Hematopoietic multipotent progenitor cell treated with erythropoietin and hydrocortisone succinate and interleukin-3 and kit ligand, for 6 days (in vitro differentiated cells): ENCODE data around the gene KERA.

ENCODE experiments used
- DNase-seq: peaks from one replicate; pipeline ENCODE4 v3.0.0-alpha.2; 2015

Gene KERA

DNA sequence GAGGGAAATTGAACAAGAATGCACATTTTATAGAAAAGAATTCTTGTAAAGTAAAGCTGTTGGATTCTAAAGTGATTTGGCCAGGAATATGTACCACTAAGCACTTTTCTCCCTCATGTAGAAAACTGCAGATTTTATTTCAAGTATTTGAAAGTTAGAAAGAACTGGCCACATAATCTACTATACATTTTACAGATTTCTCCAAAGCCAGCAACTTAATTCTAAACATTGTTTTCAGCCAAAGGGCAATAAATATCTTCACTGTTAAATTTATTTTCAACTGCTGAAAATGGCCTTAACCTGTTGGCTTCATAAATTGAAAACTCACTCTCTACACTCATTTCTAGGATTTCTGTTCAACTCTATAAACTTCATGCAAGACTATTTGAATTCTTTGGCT, 15.6 kb upstream of the KERA start:
- DNase-seq = no peak

DNA sequence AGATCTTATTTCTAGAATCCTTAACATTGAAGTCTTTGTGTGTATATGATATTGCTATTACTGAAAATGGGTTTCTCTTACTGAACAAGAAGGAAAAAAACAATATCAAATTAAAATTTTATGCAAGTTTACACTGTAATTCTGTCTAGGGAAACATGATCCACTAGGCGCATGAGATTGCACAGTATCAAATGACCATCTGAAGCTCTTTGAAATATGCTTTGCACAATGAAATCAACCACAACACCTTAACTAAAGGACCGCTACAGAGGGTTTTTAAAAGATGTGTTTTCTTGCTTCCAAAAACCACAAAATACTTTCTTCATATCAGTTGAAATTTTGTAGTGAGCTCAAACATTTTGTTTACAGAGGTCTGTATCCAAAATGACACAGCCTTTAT, 15.1 kb upstream of the KERA start:
- DNase-seq = no peak

GRCh38 chr12:91070936-91071335, 13.1 kb upstream of the KERA start:
- no peak for DNase-seq

GRCh38 chr12:91065396-91065795, 7.6 kb upstream of the KERA start:
- DNase-seq = no peak

GRCh38 chr12:91064640-91065039, 6.8 kb upstream of the KERA start:
- no peak for DNase-seq

DNA sequence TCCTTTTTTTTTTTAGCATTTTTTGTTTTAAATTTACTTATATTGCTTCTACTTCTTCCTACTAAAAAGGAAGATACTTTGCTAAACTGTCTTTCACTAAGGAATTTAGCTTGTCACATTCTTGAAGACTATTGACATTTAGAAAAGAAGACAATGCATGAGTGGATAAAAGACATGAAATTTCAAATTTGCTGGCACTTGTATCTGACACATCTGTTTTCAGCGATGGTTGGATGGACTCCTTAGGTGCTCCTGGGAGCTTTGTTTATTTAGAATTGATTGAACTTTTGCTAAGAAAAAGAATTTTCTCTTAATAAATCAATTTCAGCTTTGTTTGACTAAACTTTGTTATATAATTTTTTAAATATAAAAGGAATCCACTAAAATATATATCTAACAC, 3.3 kb upstream of the KERA start:
- DNase-seq = no peak

- DNase-seq = no peak
Measured at GRCh38 chr12:91059211-91059610, 1.4 kb upstream of the KERA start.

DNA sequence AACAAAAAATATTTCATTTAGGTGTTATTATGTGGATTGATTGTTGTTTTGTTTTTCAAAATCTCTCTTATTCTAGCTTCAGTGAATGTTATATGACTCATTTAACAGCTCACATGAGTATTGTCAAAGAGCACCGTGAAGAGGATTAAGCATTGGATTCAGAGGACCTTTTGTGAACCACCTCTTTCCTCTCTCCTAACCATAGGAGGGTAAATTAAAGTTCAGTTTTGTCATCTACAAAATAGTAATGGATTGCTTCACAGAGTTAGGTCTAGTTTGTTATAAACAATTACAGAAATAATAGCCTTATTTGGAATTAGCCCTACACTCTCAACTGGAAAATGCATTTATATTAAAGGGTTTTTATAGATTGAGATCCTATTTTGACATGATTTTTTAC, 962 bp upstream of the KERA start:
- DNase-seq = no peak

DNA sequence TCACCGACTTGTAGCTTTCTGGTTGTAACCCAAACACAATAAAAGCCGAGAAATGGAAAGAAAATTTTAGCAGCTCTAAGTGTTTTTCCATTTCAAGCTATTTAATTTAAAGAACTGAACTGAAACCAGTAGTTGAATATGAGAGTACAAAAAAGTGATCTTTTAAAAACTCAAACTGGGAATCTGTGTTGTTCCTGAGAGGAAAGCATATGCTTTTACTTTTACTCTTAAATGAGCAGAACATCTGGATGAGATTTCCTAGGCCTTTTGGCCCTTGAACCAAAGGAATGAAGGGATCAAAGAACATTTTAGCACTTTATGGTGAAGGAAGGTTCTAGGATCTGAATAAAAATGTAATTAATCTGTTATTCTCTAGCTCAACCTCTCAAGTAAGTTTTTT, 1.3 kb downstream of the KERA start:
- no peak for DNase-seq

GRCh38 chr12:91055976-91056375, 1.8 kb downstream of the KERA start:
- DNase-seq = no peak

DNA sequence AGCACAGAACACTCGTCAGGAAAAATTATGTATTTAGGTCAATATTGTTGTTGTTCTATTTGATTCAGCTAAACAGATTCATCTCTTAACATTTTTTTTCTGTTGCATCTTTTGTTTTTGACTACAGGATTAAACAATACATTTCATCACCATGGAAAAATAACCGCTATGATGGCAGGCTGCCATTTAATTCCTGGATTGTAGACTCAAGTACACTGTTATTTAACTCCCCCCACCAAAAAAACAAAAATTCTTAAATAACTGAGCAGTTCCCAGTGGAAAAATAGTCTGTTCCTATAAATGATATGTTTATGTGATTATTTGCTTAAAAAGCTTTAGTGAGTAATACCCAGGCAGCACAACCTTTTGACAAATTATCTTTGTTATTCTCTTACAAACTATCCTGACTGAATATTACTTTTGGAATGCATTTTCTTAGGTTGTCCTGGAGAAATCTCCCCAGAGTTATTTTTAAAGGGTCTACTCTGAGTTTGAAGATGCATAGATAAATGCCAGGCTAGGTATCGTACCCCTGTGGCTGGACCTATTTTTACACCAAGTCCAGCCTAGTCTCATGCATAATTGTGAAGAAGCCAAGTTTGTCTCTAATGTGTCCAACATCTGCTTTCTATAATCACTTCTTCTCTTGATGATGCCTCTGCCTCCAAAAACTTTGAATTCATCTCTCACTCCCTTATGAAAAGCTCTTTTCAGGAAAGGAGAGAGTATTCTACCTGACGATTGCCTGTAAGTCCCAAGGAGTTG, 3.7 kb downstream of the KERA start:
- no peak for DNase-seq

DNA sequence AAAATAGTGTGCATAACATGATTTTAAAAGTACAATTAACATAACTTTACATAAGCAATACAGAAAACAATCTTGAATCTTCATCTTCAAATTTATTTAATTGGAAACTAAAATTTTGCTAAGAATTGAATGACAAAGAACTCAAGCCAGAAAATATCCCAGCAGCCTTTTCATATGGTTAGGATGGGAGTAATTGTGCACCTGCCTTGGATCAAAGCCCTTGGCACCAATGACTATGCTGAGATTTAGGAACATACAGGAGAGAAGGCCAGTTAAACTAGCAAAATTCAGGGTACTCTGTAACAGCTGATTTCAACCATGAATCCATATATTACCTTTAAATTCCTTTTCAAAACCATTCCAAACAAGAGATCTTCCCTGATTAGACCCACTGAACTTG, 5.8 kb downstream of the KERA start:
- DNase-seq = no peak

DNA sequence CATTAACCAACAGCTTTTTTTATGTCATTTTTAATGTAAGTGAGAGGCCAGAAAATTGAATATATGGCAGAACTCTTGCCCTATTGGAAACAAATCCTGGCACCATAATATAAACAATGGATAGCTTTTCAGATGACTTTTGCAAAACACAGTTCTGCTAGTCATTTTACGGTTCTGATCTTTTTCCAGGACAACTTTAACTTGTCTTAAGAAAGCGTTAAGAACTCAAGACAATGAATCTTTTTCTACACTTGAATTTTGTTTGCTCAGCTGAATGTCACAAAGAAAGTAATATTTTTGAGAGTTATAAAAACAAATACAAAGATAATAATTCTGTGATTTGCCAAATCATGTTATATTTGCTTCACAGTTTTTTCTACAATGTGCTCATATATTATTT, 13.2 kb downstream of the KERA start:
- DNase-seq = no peak

DNA sequence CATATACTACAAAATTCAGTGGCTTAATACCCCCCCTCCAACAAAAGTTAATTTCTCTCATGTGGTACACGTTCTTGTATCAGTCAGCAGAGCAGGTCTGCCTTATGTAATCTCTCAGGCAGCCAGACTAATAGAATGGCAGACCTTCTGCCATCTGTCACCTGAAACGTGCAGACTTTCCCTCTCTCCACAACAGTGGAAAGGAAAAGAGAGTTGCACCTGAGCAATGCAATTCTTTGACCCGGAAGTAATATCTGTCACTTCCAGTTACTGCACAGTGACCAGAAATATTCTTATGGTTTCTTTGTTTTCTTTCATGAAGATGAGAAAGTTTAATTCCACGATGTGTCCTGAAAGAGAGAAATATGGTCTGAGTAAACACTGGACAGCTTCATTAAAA, 14.4 kb downstream of the KERA start:
- DNase-seq = no peak

DNA sequence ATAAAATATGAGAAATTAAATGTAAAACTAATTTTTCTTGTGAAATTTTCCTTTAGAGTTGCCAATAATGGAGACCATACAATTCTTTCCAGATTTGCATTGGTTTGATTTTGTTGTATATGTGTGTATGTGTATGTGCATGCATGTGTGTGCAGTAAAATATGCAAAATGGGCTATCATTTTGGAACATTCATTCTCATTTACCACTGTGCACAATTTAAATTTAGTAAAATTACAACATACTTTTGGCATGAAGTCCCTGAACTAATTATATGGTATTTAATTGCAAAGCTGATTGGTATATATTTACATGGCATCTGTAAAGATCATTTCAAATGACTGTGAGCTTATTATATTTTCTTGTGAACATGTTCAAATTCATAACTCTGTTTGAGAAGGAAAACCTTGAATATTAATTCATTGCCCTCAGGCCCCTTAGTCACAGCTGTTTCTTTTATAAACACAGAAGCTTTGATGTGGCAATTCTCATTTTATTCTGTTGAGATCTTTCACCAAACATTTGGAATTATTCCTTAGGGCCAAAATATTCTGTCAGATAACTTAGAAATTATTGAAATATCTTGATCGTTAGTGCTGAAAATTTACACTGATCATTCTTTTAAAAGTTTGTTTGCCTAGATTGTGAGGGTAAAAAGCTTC, 17.6 kb downstream of the KERA start:
- DNase-seq = no peak

- no peak for DNase-seq
Measured at GRCh38 chr12:91037276-91037675, 20.5 kb downstream of the KERA start.

DNA sequence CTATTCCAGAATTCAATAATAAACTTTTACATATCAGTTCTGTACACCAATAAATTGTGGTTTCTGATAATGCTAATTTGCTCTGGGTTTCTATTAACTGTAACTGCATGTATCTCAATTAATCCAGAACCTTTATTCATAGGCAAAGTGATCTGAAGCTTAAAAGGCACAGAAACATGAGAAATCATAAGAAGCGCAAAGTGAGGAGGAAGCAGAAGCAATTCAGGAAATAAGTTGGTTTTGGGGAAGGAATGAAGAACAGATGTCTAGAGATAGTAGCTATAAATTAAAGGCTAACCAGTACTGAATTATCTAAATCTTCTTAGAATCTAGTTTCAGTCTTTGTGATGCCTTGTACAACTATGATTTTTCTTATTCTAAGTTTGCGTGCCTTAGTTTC, 24.6 kb downstream of the KERA start:
- DNase-seq = peak; percentile 30

GRCh38 chr12:91023326-91024004, 34.4 kb downstream of the KERA start:
- no peak for DNase-seq

DNA sequence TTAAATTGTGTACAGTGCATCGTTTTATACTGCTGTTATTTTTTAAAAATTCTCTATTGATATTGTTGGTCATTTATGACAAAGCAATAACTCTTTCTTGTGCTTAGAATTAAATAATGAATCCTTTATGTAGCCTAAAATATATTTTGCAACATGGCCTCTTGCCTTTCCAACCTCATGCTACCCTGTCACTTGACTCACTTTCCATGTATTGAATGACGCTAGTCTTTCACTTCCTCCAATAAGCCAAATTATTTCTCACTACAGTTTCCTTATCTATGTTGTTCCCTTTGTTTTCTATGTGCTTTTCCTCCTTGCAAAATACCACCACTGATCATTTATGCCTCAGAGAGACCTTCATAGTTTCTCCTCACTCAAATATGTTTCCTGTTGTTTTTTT, 36.7 kb downstream of the KERA start:
- DNase-seq = no peak

DNA sequence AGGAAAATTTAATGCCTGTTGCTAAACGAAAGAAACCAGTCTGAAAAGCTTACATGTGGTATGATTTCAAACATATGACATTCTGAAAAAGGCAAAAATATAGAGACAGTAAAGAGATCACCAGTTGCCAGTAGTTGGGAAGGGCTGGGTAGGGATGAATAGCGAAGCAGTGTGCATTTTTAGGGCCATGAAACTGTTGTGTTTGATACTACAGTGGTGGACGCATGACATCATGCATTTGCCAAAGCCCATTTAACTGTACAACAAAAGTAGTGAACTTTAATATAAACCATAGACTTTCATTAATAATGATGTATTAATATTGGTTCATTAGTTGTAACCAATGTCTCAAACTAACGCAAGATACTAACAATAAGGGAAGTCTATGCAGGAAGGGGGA, 38.4 kb downstream of the KERA start:
- DNase-seq = no peak

- no peak for DNase-seq
Measured at GRCh38 chr12:91017511-91018263, 40.1 kb downstream of the KERA start.

- no peak for DNase-seq
Measured at GRCh38 chr12:91017043-91017442, 40.8 kb downstream of the KERA start.

DNA sequence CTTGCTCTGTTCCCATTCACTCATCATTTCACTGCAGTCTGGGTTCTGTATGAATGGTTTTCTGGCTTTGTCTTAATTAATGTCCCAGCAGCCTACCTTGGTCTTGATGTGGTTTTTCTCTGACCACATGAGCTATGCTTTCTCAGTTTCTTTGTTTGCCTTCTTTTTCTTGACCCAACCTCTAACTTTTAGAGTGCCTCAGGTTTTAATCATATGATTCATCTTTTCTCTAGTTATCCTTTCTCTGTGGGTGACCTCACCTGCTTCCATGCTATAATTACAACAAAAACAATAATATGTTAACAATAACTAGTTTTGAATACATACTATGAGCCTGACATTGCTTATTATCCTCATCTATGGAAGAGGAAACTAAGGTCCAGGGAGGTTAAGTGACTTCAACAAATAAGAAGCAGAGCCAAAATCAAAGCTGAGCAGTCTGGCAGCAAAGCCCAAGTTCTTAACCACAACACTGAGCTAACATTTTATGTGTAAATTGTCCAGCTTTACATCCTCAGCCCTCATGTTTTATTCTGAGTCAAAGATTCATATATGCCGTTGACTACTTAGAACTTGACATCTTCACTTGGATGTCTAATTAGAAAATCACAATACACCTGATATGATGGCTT, 48.4 kb downstream of the KERA start:
- no peak for DNase-seq
